Natural killer cell treated with Interleukin-12 subunit alpha and Interleukin-12 subunit beta and Interleukin-15 and Interleukin-18, amount 100 ng/mL, for 72 hours (primary cell): ENCODE data around the gene ASRGL1. TPM values are rescaled to one million over a fixed set of nuclear protein-coding genes. Genes with fewer than 3 reads are reported as not detected.
A peak's percentile ranks its signal among the peaks of the same experiment; 100 is the strongest.

ENCODE experiments used
- ATAC-seq, 2 donors: fragments of 150-1000 bp; cut with Tn5 transposase in 1 of 2; sonication (Bioruptor Pico), chemical (Tn5 transposase) in 1 of 2; 2 replicates each; pipeline ENCODE4 v1.10.0; 2021
- DNase-seq: peaks from one replicate; pipeline ENCODE4 v3.0.0; 2022; ENCODE audit warnings: low spot score
- H3K27ac Mint-ChIP-seq, 2 donors: 1 replicate in 1 of 2; 2 replicates in 1 of 2; pipeline ENCODE4 v1.8.0; 2022; ENCODE audit warnings: mixed read lengths in 2 of 2, mild to moderate bottlenecking in 1 of 2, moderate library complexity in 1 of 2
- H3K27me3 Mint-ChIP-seq, 2 donors: 1 replicate in 1 of 2; 2 replicates in 1 of 2; pipeline ENCODE4 v1.8.0; 2022; ENCODE audit warnings: mixed read lengths in 2 of 2
- H3K36me3 Mint-ChIP-seq: one replicate; pipeline ENCODE4 v1.8.0; 2022; ENCODE audit warnings: mixed read lengths
- H3K4me1 Mint-ChIP-seq, 2 donors: 1 replicate in 1 of 2; 2 replicates in 1 of 2; pipeline ENCODE4 v1.8.0; 2022; ENCODE audit warnings: low read depth in 2 of 2, mixed read lengths in 2 of 2, mild to moderate bottlenecking in 1 of 2
- H3K4me3 Mint-ChIP-seq: one replicate; pipeline ENCODE4 v1.8.0; 2022; ENCODE audit warnings: mixed read lengths
- H3K9me3 Mint-ChIP-seq: 2 replicates; pipeline ENCODE4 v1.8.0; 2022; ENCODE audit warnings: mixed read lengths
- total RNA-seq, 2 donors: library from RNA; stranded (reverse); gene quantifications; one replicate each; pipeline ENCODE4 v1.2.3, GENCODE V29; 2022

The ASRGL1 gene
- total RNA-seq, 2 donors from 2014 or later, result 7.2 to 7.8 TPM

- Mint-ChIP-seq H3K9me3 (no peaks in the 10 kb centered on the region), H3K27me3 (no peaks in the 10 kb centered on the region), H3K27ac (no peak overlapping the region), H3K4me1 (peaks cover under 1 to 2% of the 10 kb centered on the region in 2 donors), H3K4me3 (no peak overlapping the region), H3K36me3 (no peaks in the 10 kb centered on the region)
- no peak for ATAC-seq
- DNase-seq, result no peak
Observed at GRCh38 chr11:62419314-62419929, 82.2 kb downstream of the ASRGL1 start.

- Mint-ChIP-seq H3K27ac (no peak overlapping the region), H3K4me1 (peaks cover 3 to 5% of the 10 kb centered on the region in 2 donors), H3K9me3 (no peaks in the 10 kb centered on the region), H3K4me3 (no peak overlapping the region), H3K27me3 (no peaks in the 10 kb centered on the region), H3K36me3 (no peaks in the 10 kb centered on the region)
- ATAC-seq (no peak), DNase-seq (no peak)
Observed at GRCh38 chr11:62419943-62420342, 82.7 kb downstream of the ASRGL1 start.

GRCh38 chr11:62420882-62421281 lies 83.6 kb downstream of the ASRGL1 start:
- H3K27me3 Mint-ChIP-seq, result no peaks in the 10 kb centered on the region
- no peaks in the 10 kb centered on the region for H3K36me3 Mint-ChIP-seq
- no peaks in the 10 kb centered on the region for H3K9me3 Mint-ChIP-seq

GRCh38 chr11:62421996-62422395 lies 84.7 kb downstream of the ASRGL1 start:
- H3K36me3 Mint-ChIP-seq, result no peaks in the 10 kb centered on the region

More at GRCh38 chr11:62420882-62421281, 83.6 kb downstream of the ASRGL1 start:
- Mint-ChIP-seq H3K4me3 (no peak overlapping the region), H3K4me1 (peaks cover 5 to 6% of the 10 kb centered on the region in 2 donors), H3K27ac (no peak overlapping the region)
- ATAC-seq (no peak), DNase-seq (no peak)

GRCh38 chr11:62423012-62423411 lies 85.8 kb downstream of the ASRGL1 start:
- DNase-seq, result no peak
- Mint-ChIP-seq H3K9me3 (no peaks in the 10 kb centered on the region), H3K4me3 (no peak overlapping the region), H3K27ac (peak overlapping the region; percentile 41 to 75), H3K36me3 (no peaks in the 10 kb centered on the region), H3K4me1 (peaks cover 24% of the 10 kb centered on the region in 2 donors), H3K27me3 (no peaks in the 10 kb centered on the region)
- no peak for ATAC-seq

More at GRCh38 chr11:62421996-62422395, 84.7 kb downstream of the ASRGL1 start:
- Mint-ChIP-seq H3K9me3 (no peaks in the 10 kb centered on the region), H3K4me3 (no peak overlapping the region), H3K27me3 (no peaks in the 10 kb centered on the region), H3K27ac (no peak overlapping the region), H3K4me1 (peaks cover 16 to 17% of the 10 kb centered on the region in 2 donors)
- DNase-seq (no peak), ATAC-seq (no peak)

GRCh38 chr11:62427630-62428233 lies 90.5 kb downstream of the ASRGL1 start:
- H3K4me1 Mint-ChIP-seq, result peaks cover 56 to 57% of the 10 kb centered on the region in 2 donors
- H3K9me3 Mint-ChIP-seq, result no peaks in the 10 kb centered on the region
- ATAC-seq (peak; percentile 74 to 79), DNase-seq (no peak)
- peak overlapping the region; percentile 89 to 90 for H3K27ac Mint-ChIP-seq
- H3K36me3 Mint-ChIP-seq, result no peaks in the 10 kb centered on the region
- H3K27me3 Mint-ChIP-seq, result no peaks in the 10 kb centered on the region
- peak overlapping the region; percentile 73 for H3K4me3 Mint-ChIP-seq

GRCh38 chr11:62428871-62429560 lies 91.8 kb downstream of the ASRGL1 start:
- no peak for DNase-seq
- Mint-ChIP-seq H3K4me3 (peak overlapping the region; percentile 30), H3K27me3 (no peaks in the 10 kb centered on the region), H3K9me3 (no peaks in the 10 kb centered on the region), H3K27ac (peak overlapping the region; percentile 89 to 90), H3K36me3 (no peaks in the 10 kb centered on the region), H3K4me1 (peaks cover 56 to 57% of the 10 kb centered on the region in 2 donors)
- ATAC-seq, result peak in 1 of 2 donors; percentile 25

GRCh38 chr11:62430425-62430824 lies 93.2 kb downstream of the ASRGL1 start:
- Mint-ChIP-seq H3K9me3 (no peaks in the 10 kb centered on the region), H3K27me3 (no peaks in the 10 kb centered on the region), H3K36me3 (no peaks in the 10 kb centered on the region), H3K4me1 (peaks cover 55 to 62% of the 10 kb centered on the region in 2 donors), H3K27ac (peak overlapping the region; percentile 33 to 90), H3K4me3 (peak overlapping the region; percentile 21)
- ATAC-seq, result no peak
- no peak for DNase-seq

GRCh38 chr11:62431171-62431901 lies 94.1 kb downstream of the ASRGL1 start:
- no peak for DNase-seq
- Mint-ChIP-seq H3K4me1 (peaks cover 59 to 62% of the 10 kb centered on the region in 2 donors), H3K27me3 (no peaks in the 10 kb centered on the region), H3K9me3 (no peaks in the 10 kb centered on the region), H3K36me3 (no peaks in the 10 kb centered on the region), H3K27ac (peak overlapping the region; percentile 33 to 90), H3K4me3 (peak overlapping the region; percentile 21)
- no peak for ATAC-seq

GRCh38 chr11:62432695-62433094 lies 95.4 kb downstream of the ASRGL1 start:
- ATAC-seq, result no peak
- peaks cover 47 to 52% of the 10 kb centered on the region in 2 donors for H3K4me1 Mint-ChIP-seq
- no peak for DNase-seq
- no peak overlapping the region for H3K4me3 Mint-ChIP-seq
- no peak overlapping the region for H3K27ac Mint-ChIP-seq
- H3K27me3 Mint-ChIP-seq, result no peaks in the 10 kb centered on the region
- no peaks in the 10 kb centered on the region for H3K9me3 Mint-ChIP-seq
- no peaks in the 10 kb centered on the region for H3K36me3 Mint-ChIP-seq

GRCh38 chr11:62433141-62433903 lies 96.1 kb downstream of the ASRGL1 start:
- no peak overlapping the region for H3K4me3 Mint-ChIP-seq
- H3K36me3 Mint-ChIP-seq, result no peaks in the 10 kb centered on the region
- no peaks in the 10 kb centered on the region for H3K27me3 Mint-ChIP-seq
- H3K27ac Mint-ChIP-seq, result no peak overlapping the region
- DNase-seq (no peak), ATAC-seq (no peak)
- no peaks in the 10 kb centered on the region for H3K9me3 Mint-ChIP-seq
- H3K4me1 Mint-ChIP-seq, result peaks cover 43 to 48% of the 10 kb centered on the region in 2 donors

GRCh38 chr11:62433904-62434276 lies 96.6 kb downstream of the ASRGL1 start:
- Mint-ChIP-seq H3K4me1 (peaks cover 37 to 43% of the 10 kb centered on the region in 2 donors), H3K4me3 (no peak overlapping the region), H3K27me3 (no peaks in the 10 kb centered on the region), H3K36me3 (no peaks in the 10 kb centered on the region), H3K27ac (peak overlapping the region in 1 of 2 donors; percentile 3), H3K9me3 (no peaks in the 10 kb centered on the region)
- no peak for ATAC-seq
- DNase-seq, result no peak
